Measurements from ENCODE around the gene OSBPL6.

DNA sequence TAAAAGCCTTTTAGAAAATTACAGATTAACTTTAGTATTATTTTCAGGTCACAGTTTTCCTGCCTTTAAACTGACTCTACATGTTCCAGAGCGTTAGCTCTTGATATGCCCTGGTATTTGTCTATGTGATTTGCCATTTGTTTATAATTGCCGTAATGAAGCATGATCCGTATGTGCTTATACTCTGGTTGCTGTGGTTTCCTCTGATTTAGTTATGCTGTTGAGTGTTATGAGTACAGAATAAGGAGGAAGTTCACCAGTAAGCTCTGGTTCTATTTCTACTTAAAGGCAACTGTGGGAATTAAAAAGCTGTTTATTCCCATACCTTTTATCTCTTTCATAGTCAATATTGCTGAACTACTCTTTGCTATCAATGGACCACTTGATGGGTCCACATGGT lies 123.5 kb downstream of the OSBPL6 start:
- TF ChIP-seq EZH2 (IDR thresholded peaks at IDR 0.05), result no peak
- no peak for TF ChIP-seq POLR2AphosphoS5 (IDR thresholded peaks at IDR 0.05; ENCODE audit: borderline replicate concordance, low read depth, low read length)
- TF ChIP-seq FOXP2 (optimal IDR thresholded peaks at IDR 0.05; ENCODE audit: control extremely low read depth, extremely low read length, insufficient read depth), result no peak

All from SK-N-MC (cell line).